Transverse colon (tissue), 4 donors: ENCODE data around the gene MADCAM1.

Experiments used
- CTCF ChIP-seq, 5 experiments: fragments of 200-600 bp in 3 of 5; fragments of 450-650 bp in 2 of 5; sonication (generic) in 3 of 5; IDR thresholded peaks; 1 replicate in 2 of 5; 2 replicates in 3 of 5; pipeline ENCODE4 v1.5.1; 2016 to 2017; ENCODE audit warnings: antibody characterized with exemption in 5 of 5, inconsistent platforms in 3 of 5, mild to moderate bottlenecking in 2 of 5, moderate library complexity in 1 of 5
- EP300 ChIP-seq: sonication (generic); formaldehyde crosslinking; IDR thresholded peaks from one replicate; pipeline ENCODE4 v1.6.1; 2017; ENCODE audit warnings: antibody characterized with exemption, low read depth
- POLR2A ChIP-seq: fragments of 450-650 bp; IDR thresholded peaks from one replicate; pipeline ENCODE4 v1.6.1; 2016; ENCODE audit warnings: antibody characterized with exemption, mild to moderate bottlenecking, moderate library complexity
- POLR2AphosphoS5 ChIP-seq, 3 donors: sonication (generic); formaldehyde crosslinking; IDR thresholded peaks; one replicate each; pipeline ENCODE4 v1.6.1; 2016; ENCODE audit warnings: antibody characterized with exemption in 3 of 3

- TF ChIP-seq CTCF (IDR thresholded peaks at IDR 0.05) (no peak), POLR2AphosphoS5 (IDR thresholded peaks at IDR 0.05) (no peak), POLR2A (no peak), EP300 (no peak)
Measured at GRCh38 chr19:484494-484893, 11.8 kb upstream of the MADCAM1 start.
